Testis (tissue), 3 donors: ENCODE data around the gene PEX26. TPM values are rescaled to one million over a fixed set of nuclear protein-coding genes. Genes with fewer than 3 reads are reported as not detected.

Experiments
- DNase-seq: peaks from one replicate; pipeline ENCODE4 v3.0.0-alpha.2; 2019
- H3K27ac ChIP-seq, 2 donors: fragments of 200-600 bp; sonication (generic); one replicate each; pipeline ENCODE4 v1.5.1; 2019
- H3K27me3 ChIP-seq: fragments of 200-600 bp; sonication (generic); one replicate; pipeline ENCODE4 v1.5.1; 2019
- H3K36me3 ChIP-seq: fragments of 200-600 bp; sonication (generic); one replicate; pipeline ENCODE4 v1.5.1; 2017; ENCODE audit warnings: low read depth; ENCODE audit errors: missing control alignments
- H3K4me1 ChIP-seq: fragments of 200-600 bp; sonication (generic); one replicate; pipeline ENCODE4 v1.5.1; 2019
- H3K4me3 ChIP-seq, 2 donors: fragments of 200-600 bp; sonication (generic); one replicate each; pipeline ENCODE4 v1.5.1; 2017 to 2019
- H3K9me3 ChIP-seq: fragments of 200-600 bp; sonication (generic); one replicate; pipeline ENCODE4 v1.5.1; 2017
- CTCF ChIP-seq, 3 experiments: fragments of 450-650 bp in 2 of 3; fragments of 200-600 bp in 1 of 3; sonication (generic) in 1 of 3; IDR thresholded peaks; one replicate each; pipeline ENCODE4 v1.5.1; 2016 to 2019; ENCODE audit warnings: antibody characterized with exemption in 3 of 3, mild to moderate bottlenecking in 2 of 3, moderate library complexity in 1 of 3
- POLR2A ChIP-seq: fragments of 450-650 bp; IDR thresholded peaks from one replicate; pipeline ENCODE4 v1.6.1; 2017; ENCODE audit warnings: antibody characterized with exemption, mild to moderate bottlenecking, moderate library complexity
- WGBS, 2 donors: methylation state at CpG; one replicate each; pipeline ENCODE4 v1.1.5; 2018; 5-methylcytosine and 5-hydroxymethylcytosine counted together
- intact Hi-C: fragments of 100-400 bp; cut with DNase I; formaldehyde crosslinking; loops from one replicate; pipeline ENCODE4 v1.15.1; 2023; ENCODE audit warnings: low total_unique reads
- polyA plus RNA-seq: library from polyadenylated mRNA; stranded (reverse); fragments of 350-450 nt; fragmentation: Illumina TruSeq; extraction: RNeasy Lipid Tissue Mini Kit (QIAGEN cat#74804); gene quantifications from one replicate; pipeline ENCODE4 v1.2.3, GENCODE V29; 2014; ENCODE audit warnings: low read depth, low replicate concordance; ENCODE audit not compliant: insufficient read depth
- total RNA-seq, 2 donors: library from RNA; depleted of rRNA; stranded (reverse); fragments of >200 nt; gene quantifications; one replicate each; pipeline ENCODE4 v1.2.3, GENCODE V29; 2016

The PEX26 gene
- total and polyA plus RNA-seq, 3 donors from 2014 or later: 16.8 to 33.4 (median 29.1) TPM

DNA sequence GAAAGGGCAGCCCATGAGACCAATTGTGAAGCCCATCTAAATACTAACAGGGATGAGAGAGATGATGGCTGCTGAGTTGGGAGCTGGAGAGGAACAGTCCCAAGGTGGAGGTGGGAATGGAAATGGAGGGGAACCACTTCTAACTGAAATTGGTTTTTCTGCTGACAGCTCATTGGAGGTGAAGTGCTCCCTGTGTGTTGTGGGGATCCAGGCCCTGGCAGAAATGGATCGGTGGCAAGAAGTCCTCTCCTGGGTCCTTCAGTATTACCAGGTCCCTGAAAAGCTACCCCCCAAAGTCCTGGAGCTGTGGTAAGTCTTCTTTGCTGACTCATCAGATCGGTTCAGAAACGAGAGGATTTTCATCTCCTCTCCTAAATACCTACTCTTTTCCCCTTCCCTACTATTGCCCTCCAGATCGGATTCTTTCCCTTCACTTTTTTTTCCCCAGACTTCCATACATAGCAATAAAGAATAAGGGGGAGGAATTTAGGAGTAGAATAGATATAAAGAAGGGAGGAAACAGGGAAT lies 2.0 kb downstream of the PEX26 start:
- 49 to 58% methylated on average over 4 of the region's 4 CpGs for WGBS, 2 donors
- Histone ChIP-seq H3K9me3 (no peaks in the 10 kb centered on the region), H3K27me3 (no peaks in the 10 kb centered on the region), H3K4me1 (peaks cover 20% of the 10 kb centered on the region), H3K36me3 (no peaks in the 10 kb centered on the region), H3K4me3 (no peak overlapping the region), H3K27ac (no peak overlapping the region)
- no peak for DNase-seq
- no peak for TF ChIP-seq POLR2A
- no peak for TF ChIP-seq CTCF (IDR thresholded peaks at IDR 0.05)
- intact Hi-C loops: loop anchor here (5.0 kb wide), 1 partner anchor 252 kb away; no protein-coding TSS in a partner anchor

GRCh38 chr22:18081416-18081815 lies 3.6 kb downstream of the PEX26 start:
- H3K4me3 ChIP-seq: no peak overlapping the region
- TF ChIP-seq POLR2A: no peak
- TF ChIP-seq CTCF (IDR thresholded peaks at IDR 0.05): no peak
- H3K36me3 ChIP-seq: no peaks in the 10 kb centered on the region
- no peaks in the 10 kb centered on the region for H3K9me3 ChIP-seq
- H3K27me3 ChIP-seq: no peaks in the 10 kb centered on the region
- intact Hi-C loops: no loop called here
- peaks cover 13% of the 10 kb centered on the region for H3K4me1 ChIP-seq
- H3K27ac ChIP-seq: no peak overlapping the region
- WGBS, 2 donors: 86 to 96% methylated on average over 5 of the region's 5 CpGs
- DNase-seq: no peak

- H3K4me1 ChIP-seq: peaks cover 7% of the 10 kb centered on the region
- intact Hi-C loops: no loop called here
- TF ChIP-seq POLR2A: no peak
- TF ChIP-seq CTCF (IDR thresholded peaks at IDR 0.05): no peak
- no peaks in the 10 kb centered on the region for H3K36me3 ChIP-seq
- no peak for DNase-seq
- no peak overlapping the region for H3K4me3 ChIP-seq
- H3K27ac ChIP-seq: no peak overlapping the region
- no peaks in the 10 kb centered on the region for H3K9me3 ChIP-seq
- H3K27me3 ChIP-seq: no peaks in the 10 kb centered on the region
- WGBS, 2 donors: 69 to 81% methylated on average over 2 of the region's 2 CpGs
Measured at GRCh38 chr22:18082467-18082866, 4.7 kb downstream of the PEX26 start.

GRCh38 chr22:18083406-18083805 lies 5.6 kb downstream of the PEX26 start:
- no peak overlapping the region for H3K4me3 ChIP-seq
- WGBS, 2 donors: 83 to 96% methylated on average over 9 to 10 of the region's 10 CpGs
- intact Hi-C loops: no loop called here
- H3K36me3 ChIP-seq: no peaks in the 10 kb centered on the region
- DNase-seq: no peak
- H3K4me1 ChIP-seq: peaks cover 7% of the 10 kb centered on the region
- H3K27ac ChIP-seq: no peak overlapping the region
- H3K27me3 ChIP-seq: no peaks in the 10 kb centered on the region
- H3K9me3 ChIP-seq: no peaks in the 10 kb centered on the region
- no peak for TF ChIP-seq CTCF (IDR thresholded peaks at IDR 0.05)
- TF ChIP-seq POLR2A: no peak

DNA sequence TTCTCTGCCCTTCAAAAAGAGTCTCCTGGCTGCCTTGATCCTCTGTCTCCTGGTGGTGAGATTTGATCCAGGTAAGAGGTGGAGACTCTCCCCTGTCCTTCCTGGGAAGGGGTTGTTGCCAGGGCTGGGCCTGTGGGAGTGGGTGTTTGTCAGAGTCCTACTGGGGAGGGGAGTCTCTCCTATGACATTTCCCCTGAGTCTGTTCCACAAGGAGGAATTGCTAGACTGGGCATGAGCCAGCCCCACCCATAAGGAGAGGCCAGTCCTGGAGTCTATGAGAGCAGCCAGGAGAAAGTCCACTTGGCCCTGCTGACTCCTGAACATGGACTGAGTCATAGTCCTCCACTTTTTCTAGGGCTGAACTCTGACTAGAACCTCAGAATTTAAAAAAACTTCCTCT lies 7.4 kb downstream of the PEX26 start:
- Histone ChIP-seq H3K27ac (no peak overlapping the region), H3K4me1 (peaks cover 7% of the 10 kb centered on the region), H3K27me3 (no peaks in the 10 kb centered on the region), H3K9me3 (no peaks in the 10 kb centered on the region), H3K4me3 (no peak overlapping the region), H3K36me3 (no peaks in the 10 kb centered on the region)
- no peak for DNase-seq
- TF ChIP-seq CTCF (IDR thresholded peaks at IDR 0.05) (no peak), POLR2A (no peak)
- intact Hi-C loops: no loop called here
